CD4-positive, alpha-beta T cell treated with Interleukin-17A for 1 hour (primary cell): Measurements from ENCODE around the gene SPATA12.

ENCODE experiments used
- DNase-seq: peaks from one replicate; pipeline ENCODE4 v3.0.0-alpha.2; 2020

Gene SPATA12

GRCh38 chr3:57060089-57060821 is at the start of gene SPATA12:
SPATA12 (plus strand) TSS chr3:57060664; CDS start chr3:57073695, 13,031 bp downstream.
- DNase-seq, result no peak

GRCh38 chr3:57011022-57011421 is 49.4 kb upstream of the SPATA12 start:
- no peak for DNase-seq

DNA sequence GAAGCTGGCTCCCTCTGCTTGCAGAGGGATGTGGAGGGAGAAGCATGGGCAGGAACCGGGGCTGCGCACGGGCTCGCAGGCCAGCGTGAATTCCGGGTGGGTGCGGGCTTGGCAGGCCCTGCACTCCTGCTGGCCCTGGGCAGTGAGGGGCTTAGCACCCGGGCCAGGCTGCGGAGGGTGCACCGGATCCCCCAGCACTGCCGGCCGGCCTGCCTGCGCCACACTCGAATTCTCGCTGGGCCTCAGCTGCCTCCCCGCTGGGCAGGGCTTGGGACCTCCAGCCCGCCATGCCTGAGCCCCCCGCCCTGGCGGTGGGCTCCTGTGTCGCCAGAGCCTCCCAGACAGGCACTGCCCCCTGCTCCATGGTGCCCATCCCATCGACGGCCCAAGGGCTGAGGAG is 47.6 kb upstream of the SPATA12 start:
- DNase-seq, result no peak

GRCh38 chr3:57015350-57015729 is 45.1 kb upstream of the SPATA12 start:
- DNase-seq, result no peak

DNA sequence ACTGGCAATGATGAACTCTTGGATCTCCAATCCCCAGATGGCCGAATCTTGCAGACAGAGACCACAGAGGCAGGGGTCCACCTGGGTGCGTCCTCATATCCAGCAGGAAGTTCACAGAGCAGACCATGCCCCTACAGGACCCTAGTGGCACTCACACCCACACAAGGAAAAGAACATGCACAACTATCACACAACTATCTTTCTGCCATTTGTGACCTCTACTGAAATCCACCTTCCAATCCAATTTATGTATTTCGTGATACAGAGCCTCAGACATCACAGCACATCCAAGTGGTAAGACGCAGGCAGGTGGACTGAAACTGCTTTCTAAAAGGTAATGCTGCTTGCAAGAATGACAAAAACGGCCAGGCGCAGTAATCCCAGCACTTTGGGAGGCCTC is 44.6 kb upstream of the SPATA12 start:
- no peak for DNase-seq

DNA sequence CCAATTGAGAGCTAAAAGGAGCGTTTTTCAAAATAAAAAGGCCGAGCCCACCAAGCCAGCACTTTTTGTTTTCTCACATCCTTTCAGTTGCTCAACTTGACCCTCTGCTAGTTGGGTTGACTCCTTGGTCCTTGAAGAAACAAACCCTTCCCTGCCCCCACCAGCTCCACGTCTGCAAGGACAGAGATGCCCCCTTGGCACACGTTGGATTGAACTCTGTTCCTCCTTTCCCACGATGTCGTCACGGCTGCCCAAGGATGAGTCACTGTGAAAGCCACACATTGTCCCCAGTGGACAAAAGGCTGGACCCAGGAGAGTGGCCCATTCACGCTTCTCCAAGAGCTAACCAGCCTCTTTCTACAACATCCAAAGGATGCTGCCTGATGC is 43.0 kb upstream of the SPATA12 start:
- DNase-seq, result no peak

DNA sequence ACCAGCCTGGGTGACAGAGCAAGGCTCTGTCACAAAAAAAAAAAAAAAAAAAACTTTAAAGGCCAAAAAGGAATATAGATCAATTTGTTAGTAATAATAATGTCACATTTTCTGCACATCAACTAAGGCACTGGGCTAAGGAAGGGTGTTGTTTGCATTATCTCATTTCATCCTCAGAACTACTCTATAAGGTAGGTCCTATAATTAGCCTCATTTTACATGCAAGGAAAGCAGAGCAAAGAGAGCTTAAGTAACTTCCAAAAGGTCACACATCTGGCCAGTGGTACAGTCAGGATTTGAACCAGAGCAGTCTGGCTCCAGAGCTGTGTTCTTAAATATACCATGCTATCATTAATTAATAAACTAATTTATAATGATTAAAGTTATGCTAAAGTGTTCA is 42.2 kb upstream of the SPATA12 start:
- DNase-seq, result no peak

- DNase-seq, result no peak
These were observed 41.4 kb upstream of the SPATA12 start for GRCh38 chr3:57019057-57019456.

- no peak for DNase-seq
These were observed 35.2 kb upstream of the SPATA12 start for GRCh38 chr3:57025237-57025636.

GRCh38 chr3:57026944-57027343 is 33.5 kb upstream of the SPATA12 start:
- no peak for DNase-seq

DNA sequence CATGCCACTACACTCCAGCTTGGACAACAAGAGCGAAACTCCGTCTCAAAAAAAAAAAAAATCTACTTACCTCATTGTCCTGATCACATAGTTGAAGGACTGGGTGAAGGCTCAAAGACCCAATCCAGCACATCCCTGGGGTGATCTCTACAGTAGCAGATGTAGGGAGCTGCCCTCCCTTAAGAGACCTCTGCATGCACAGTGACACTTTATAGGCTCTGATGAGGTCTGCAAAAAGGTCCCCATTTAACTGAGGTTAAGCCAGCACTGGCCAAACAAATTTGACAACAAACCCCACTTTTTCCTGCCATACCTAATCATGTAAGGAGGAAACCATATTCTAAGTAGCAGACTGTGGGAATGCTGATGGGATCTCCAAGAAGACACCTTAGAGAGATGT is 31.1 kb upstream of the SPATA12 start:
- DNase-seq, result no peak

GRCh38 chr3:57029924-57030323 is 30.5 kb upstream of the SPATA12 start:
- no peak for DNase-seq

GRCh38 chr3:57030721-57031120 is 29.7 kb upstream of the SPATA12 start:
- no peak for DNase-seq

- no peak for DNase-seq
These were observed 28.6 kb upstream of the SPATA12 start for GRCh38 chr3:57031631-57032541.

DNA sequence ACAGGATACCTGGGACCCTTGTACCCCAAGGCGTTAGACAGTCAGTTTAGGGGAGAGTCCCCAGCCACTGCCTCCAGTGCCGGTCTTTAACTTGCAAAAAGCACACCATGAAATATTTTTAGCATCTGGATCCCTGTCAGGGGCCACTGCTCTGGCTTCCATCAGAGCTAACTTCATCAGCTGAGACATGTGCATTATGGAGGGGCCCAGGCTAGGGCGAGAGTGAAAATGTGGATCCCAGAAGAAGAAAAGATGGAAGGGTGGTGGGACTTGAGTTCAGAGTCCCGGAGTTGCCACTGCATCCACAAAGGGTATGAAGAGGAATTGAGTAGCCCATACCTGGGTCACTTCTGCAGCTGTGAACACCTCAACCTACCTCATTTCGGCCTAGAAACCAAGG is 23.5 kb upstream of the SPATA12 start:
- no peak for DNase-seq

DNA sequence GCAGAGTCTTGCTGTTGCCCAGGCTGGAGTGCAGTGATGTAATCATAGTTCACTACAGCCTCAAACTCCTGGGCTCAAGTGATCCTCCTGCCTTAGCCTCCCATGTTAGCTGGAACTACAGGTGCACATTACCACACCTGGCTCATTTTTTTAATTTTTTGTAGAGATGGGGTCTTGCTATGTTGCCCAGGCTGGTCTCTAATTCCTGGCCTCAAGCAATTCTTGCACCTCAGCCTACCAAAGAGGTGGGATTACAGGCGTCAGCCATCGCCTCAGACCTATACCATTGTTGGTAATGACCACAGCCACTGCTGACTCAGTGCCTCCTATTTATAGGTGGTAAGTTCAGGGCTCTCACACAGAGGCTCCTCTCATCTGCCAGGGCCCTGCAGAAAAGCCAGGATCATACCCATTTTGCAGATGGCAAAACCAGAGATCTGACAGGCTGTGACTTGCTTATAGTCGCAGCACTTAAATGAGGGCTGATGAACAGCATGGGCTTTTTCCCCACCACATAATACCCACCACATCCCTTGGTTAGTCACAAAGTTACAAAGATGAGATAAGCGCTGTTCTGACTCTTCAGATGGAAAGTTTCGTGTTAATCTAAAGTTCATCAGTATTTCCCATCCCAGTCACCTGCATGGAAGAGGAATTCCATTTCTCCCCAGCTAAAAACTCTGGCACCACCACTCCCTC is 21.8 kb upstream of the SPATA12 start:
- DNase-seq, result no peak

- no peak for DNase-seq
These were observed 18.8 kb upstream of the SPATA12 start for GRCh38 chr3:57041674-57042073.

DNA sequence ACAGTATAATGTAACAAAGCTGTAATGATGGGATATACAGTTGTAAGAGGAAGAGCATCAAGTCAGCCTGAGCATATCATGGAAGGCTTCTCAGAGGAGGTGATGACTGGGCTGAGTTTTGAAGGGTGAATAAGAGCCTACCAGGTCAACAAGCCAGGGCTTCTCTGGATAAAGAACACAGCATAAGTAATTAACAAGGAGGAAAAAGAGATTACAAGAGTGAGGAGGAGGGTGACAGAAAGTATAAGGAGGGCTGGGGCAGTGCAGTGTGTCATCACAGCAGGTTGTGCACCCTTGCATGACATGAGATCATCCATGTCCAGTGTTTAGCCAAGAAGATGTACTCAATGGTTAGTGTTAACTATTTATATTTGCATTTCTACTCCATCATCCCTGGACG is 16.9 kb upstream of the SPATA12 start:
- DNase-seq, result no peak

DNA sequence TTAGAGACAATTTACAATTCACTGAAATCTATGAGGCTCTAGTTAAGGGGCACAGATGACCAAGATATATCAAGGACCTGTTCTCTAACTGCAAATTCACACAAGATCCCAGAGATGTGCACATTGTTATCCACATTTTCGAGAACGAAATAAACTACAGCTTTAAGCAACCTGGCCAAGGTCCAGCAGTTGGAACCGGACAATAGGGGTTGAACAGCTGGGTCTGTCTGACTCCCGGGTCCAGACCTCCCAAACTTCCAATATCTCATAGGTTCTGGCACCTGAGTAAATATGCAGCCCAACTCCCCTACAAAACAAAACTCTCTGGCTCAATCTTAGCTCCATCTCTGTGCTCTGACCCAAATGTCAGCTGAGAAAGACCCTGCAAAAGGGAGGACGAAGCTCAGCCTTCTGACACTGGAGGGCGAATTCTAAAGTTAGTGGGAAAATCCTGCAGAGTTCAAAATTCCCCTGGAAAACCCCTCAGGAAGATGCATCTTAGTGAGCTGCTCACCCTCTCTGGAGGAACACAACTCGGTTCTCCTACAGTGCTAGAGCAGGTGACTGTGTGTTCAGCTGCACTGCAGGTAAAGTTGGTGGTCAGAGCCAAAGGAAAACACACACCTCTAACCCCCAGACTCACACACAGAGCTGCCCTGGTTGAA is 14.2 kb upstream of the SPATA12 start:
- no peak for DNase-seq

- no peak for DNase-seq
These were observed 12.3 kb upstream of the SPATA12 start for GRCh38 chr3:57048052-57048671.

GRCh38 chr3:57048728-57049127 is 11.7 kb upstream of the SPATA12 start:
- DNase-seq, result no peak

DNA sequence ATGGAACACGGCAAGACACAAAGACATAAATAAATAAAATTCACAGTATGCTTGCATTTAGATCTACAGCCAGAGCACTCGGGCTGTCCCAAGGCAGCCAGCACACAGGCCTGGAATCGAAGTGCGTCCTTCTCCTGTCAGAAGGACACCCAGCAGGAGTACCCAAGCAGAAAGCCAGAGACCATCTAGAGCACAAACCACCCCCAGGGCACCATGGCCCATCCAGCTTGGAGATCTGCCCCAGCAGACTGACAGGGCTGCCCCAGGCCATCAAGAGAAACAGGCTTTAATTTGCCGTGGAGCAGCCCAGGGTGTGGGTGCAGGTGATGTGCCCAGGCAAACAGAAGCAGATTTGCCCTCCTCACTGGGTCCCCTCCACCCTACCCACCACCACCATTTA is 7.8 kb upstream of the SPATA12 start:
- DNase-seq, result no peak

DNA sequence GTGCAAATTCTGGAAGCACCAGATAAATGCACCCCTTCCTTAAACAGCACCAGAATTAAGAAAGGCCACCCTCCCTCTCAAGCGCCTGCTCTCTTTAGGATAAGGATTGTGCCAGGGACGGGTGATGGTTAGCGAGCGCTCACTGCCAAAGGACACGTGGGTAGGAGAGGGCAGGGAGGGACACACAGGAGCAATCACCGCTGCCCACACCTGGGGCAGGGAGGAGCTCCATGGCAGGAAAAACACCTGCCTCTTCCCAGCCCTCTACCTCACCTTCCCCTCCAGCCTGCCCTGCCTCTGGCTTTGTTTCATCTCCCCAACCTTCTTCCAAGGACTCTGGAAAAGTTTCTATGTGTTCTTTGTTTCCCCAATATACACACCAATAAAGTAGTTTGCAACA is 7.3 kb upstream of the SPATA12 start:
- DNase-seq, result no peak
